Brain microvascular endothelial cell (primary cell): ENCODE measurements around the gene GRID1.

Experiments used
- DNase-seq: peaks from one replicate; pipeline ENCODE4 v3.0.0-alpha.2; 2020
- H3K27ac ChIP-seq: fragments of 250-450 bp; sonication (Bioruptor Pico); 2 replicates; pipeline ENCODE4 v1.5.1; 2020; ENCODE audit warnings: mild to moderate bottlenecking, moderate library complexity
- H3K27me3 ChIP-seq: fragments of 250-450 bp; sonication (Bioruptor Pico); replicated peaks from 2 replicates; pipeline ENCODE4 v1.5.1; 2020; ENCODE audit warnings: mild to moderate bottlenecking
- H3K36me3 ChIP-seq: fragments of 250-450 bp; sonication (Bioruptor Pico); replicated peaks from 2 replicates; pipeline ENCODE4 v1.5.1; 2020; ENCODE audit warnings: mild to moderate bottlenecking
- H3K4me3 ChIP-seq: 2 replicates; pipeline ENCODE4 v1.5.1; 2011; ENCODE audit warnings: low read depth, mild to moderate bottlenecking, control low read depth, low read length, moderate library complexity
- in situ Hi-C: cut with HindIII; loops from 2 replicates; pipeline ENCODE4 v1.10.0; 2017; ENCODE audit warnings: low sequenced_read_pairs, low pct_ligation_motif_present
- TF ChIP-seq, protein P1 (sequence below): IDR thresholded peaks from 2 replicates; pipeline ENCODE4 v1.5.1; 2011; ENCODE audit warnings: low read depth, mild to moderate bottlenecking, moderate library complexity, low read length, control low read depth, inconsistent platforms; ENCODE audit errors: missing control alignments

GRID1 gene

DNA sequence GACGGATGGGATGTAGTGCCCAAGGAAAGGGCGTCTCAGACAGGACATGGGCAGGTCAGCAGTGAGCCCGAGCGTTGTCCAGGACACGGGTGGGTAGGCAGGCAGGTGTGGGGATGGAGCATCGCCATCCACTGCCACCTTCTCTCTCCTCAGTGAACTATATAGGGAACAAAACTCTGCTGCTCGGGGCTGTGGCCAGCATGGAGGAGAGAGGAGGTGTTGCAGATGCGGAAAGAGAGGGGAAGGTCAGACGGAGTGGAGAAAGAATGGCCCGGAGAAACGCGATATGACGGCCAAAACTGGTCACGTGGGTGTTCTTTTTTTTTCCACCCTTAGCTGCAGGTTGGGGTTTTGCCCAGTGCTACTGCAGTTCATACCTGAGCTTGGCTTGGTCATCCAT lies 71.2 kb downstream of the GRID1 start:
- Histone ChIP-seq H3K27me3 (no peaks in the 10 kb centered on the region), H3K4me3 (no peak overlapping the region), H3K36me3 (no peaks in the 10 kb centered on the region), H3K27ac (no peak overlapping the region)
- no peak for DNase-seq
- in situ Hi-C loops, result no loop called here
- TF ChIP-seq, protein P1, sequence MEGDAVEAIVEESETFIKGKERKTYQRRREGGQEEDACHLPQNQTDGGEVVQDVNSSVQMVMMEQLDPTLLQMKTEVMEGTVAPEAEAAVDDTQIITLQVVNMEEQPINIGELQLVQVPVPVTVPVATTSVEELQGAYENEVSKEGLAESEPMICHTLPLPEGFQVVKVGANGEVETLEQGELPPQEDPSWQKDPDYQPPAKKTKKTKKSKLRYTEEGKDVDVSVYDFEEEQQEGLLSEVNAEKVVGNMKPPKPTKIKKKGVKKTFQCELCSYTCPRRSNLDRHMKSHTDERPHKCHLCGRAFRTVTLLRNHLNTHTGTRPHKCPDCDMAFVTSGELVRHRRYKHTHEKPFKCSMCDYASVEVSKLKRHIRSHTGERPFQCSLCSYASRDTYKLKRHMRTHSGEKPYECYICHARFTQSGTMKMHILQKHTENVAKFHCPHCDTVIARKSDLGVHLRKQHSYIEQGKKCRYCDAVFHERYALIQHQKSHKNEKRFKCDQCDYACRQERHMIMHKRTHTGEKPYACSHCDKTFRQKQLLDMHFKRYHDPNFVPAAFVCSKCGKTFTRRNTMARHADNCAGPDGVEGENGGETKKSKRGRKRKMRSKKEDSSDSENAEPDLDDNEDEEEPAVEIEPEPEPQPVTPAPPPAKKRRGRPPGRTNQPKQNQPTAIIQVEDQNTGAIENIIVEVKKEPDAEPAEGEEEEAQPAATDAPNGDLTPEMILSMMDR, result no peak

DNA sequence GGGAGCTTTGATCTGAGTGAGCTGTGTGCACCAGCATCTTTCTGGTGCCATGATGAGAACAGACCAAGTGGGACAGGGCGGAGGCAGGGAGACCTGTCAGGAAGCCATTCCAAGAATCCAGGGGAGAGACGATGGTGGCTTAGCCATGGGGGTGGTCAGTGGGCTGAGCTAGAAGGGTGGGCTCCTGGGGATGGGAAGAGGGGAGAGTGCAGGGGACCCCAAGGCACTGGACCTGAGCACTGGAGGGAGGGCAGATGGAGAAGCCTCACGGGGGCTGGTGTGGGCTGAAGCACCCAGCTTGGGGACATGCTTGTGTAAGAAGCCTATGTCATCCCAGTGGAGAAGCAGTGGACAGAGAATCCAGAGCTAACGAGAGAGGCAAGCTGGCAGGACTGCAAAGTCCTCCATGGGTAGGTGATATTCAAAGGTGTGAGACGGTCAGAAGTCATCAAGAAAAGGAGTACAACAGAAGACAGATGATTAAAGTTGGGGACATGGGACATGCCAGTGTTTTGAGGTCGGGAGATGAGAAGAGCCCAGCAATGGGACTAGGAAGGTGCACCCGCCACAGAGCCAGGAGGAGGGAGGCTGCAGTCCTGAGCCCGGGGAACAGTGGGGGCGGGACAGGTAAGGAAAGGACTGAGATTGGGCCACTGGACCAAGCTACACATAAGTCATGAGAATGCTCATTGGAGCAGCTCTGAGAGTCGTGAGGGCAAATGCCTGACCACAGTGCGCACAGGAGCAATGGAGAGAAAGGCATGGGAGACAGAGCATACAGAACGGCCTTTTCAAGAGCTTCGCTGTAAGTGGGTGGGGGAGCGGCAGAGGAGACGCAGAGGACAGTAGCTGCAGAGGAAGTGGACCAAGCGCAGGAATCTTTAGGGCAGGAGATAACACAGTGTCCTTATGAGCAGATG lies 72.0 kb downstream of the GRID1 start:
- Histone ChIP-seq H3K4me3 (no peak overlapping the region), H3K27me3 (no peaks in the 10 kb centered on the region), H3K36me3 (no peaks in the 10 kb centered on the region), H3K27ac (no peak overlapping the region)
- TF ChIP-seq, protein P1, result no peak
- in situ Hi-C loops, result no loop called here
- DNase-seq, result no peak

DNA sequence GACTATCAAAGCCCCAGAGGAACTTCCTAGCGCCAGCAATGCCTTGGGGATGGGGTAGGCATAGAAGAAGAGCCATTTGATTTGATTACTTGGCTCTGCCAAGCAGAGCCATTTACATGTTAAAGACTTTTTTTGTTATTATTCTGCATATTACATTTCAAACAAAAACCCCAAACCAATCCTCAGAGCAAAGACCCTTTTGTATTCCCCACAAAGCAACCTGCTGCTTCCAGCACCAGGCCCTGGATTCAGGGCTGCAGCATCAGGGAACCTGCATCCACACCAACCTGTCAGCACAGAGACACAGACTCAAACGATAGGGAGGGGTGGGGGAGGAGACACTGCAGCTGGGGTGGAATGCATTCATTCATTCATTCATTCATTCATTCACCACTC lies 73.2 kb downstream of the GRID1 start:
- Histone ChIP-seq H3K4me3 (no peak overlapping the region), H3K36me3 (no peaks in the 10 kb centered on the region), H3K27ac (no peak overlapping the region), H3K27me3 (no peaks in the 10 kb centered on the region)
- in situ Hi-C loops, result no loop called here
- TF ChIP-seq, protein P1, result no peak
- DNase-seq, result no peak

DNA sequence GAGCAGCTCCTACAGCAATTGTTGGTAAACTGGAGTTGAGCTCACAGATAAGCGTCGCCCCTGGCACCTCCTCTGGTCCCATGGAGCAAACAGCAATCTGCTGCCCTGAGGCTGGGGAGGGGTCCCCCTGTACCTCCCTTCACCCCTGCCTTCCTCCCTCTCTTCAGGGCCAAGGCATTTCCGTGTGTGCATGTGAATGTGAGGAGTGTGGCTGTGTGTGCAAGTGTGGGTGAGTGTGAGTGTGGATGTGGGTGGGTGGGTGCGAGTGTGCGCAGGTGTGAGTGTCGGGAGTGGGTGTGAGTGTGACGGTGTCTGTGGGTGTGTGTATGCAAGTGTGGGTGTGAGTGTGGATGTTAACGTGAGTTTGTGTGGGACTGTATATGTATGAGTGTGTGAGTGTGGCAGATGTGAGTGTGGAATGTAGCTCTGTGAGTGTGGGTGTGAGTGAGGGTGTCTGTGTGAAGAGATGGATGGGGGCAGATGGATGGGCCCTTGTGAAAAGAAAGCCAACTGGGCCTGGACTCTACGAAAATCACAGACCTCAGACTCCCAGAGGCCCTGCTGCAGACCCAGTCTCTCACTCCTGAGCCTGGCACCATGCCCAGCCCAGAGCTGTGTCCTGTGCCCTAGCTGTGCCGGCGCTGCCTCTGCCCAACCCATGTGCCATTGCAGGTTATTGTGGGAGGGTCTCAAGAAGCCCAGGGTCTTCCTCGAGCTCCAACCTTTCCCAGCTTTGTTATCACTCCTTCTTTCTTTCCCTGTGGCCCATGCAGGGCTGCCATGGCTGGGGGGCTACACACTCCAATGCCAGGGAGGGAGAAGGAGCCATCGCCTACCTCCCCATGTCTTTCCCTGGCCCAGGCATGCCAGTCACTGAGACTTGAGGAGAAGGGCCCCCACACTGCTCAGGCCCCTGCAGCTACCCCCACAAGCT lies 73.9 kb downstream of the GRID1 start:
- no peak for DNase-seq
- Histone ChIP-seq H3K4me3 (no peak overlapping the region), H3K27ac (no peak overlapping the region), H3K36me3 (no peaks in the 10 kb centered on the region), H3K27me3 (no peaks in the 10 kb centered on the region)
- TF ChIP-seq, protein P1, result no peak
- in situ Hi-C loops, result no loop called here

DNA sequence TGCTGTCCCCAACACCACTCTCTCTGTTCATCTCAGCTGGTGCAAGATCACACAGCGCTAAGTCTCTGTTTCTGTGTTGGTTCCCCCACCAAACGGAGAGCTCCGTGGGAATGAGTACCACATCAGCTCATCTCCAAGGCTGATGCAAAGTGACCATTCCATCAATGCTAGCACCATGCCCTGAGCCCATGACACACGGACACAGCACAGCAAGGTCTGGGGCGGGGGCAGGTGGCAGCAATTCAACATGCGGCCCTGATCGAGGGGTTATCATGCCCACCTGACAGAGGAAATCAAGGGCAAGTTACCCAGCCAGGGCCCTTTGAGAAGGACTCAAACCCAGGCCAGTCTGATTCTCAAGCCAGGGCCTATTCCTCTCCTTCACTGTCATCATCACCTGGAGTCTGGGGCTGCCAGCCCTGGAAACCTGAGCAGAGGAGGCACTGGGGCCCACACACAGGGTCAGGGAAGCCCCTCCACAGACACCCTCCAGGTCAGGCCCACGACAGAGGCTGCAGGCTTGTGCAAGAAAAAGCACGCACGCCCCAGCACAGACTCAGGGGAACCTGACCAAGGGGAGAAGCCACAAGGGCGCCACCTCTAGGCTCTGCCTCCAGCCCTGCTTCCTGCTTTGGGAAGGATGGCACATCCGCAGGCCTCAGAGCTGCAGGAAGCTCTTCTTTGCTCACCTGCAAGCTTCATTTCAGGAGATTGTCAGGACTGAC lies 74.8 kb downstream of the GRID1 start:
- TF ChIP-seq, protein P1, result no peak
- no peak for DNase-seq

More for the DNA sequence above, 74.8 kb downstream of the GRID1 start:
- Histone ChIP-seq H3K27ac (no peak overlapping the region), H3K27me3 (no peaks in the 10 kb centered on the region), H3K4me3 (no peak overlapping the region), H3K36me3 (no peaks in the 10 kb centered on the region)
- in situ Hi-C loops, result no loop called here
